GM19397 (cell line): ENCODE results near the gene FUT1.
"Not testable (repeated sequence)": the region's sequence is repeated elsewhere in the genome, so short reads cannot be mapped to it uniquely, and the experiment has no call there.

Source experiments
- ATAC-seq: cut with Tn5 transposase; IDR thresholded peaks from one replicate; pipeline ENCODE4 v1.9.1; 2021; ENCODE audit warnings: mild to moderate bottlenecking, moderate library complexity; ENCODE audit not compliant: unreplicated experiment

Gene FUT1

GRCh38 chr19:48768994-48769713 is 16.7 kb upstream of the FUT1 start:
- no peak for ATAC-seq

- not testable (repeated sequence) for ATAC-seq
Measured at GRCh38 chr19:48768171-48768753, 15.8 kb upstream of the FUT1 start.

DNA sequence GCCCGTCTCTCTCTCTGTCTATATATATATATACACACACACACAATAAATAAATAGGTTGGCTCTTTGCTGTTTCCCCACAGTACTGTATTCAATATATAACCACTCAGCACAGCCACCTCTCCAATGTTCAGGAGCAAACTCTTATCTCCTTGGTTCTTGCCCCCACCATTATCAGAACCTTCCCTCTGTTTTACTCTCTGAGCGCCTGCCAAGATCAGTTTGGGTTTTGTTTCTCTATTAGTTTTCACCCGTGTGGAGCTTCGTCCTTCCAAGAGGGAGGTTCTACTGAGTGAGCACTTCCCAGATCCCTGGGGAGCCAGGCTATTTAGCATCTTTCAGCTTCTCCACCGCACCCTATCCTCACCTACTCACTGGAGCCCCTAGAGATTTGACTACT is 13.4 kb upstream of the FUT1 start:
- ATAC-seq: not testable (repeated sequence)

DNA sequence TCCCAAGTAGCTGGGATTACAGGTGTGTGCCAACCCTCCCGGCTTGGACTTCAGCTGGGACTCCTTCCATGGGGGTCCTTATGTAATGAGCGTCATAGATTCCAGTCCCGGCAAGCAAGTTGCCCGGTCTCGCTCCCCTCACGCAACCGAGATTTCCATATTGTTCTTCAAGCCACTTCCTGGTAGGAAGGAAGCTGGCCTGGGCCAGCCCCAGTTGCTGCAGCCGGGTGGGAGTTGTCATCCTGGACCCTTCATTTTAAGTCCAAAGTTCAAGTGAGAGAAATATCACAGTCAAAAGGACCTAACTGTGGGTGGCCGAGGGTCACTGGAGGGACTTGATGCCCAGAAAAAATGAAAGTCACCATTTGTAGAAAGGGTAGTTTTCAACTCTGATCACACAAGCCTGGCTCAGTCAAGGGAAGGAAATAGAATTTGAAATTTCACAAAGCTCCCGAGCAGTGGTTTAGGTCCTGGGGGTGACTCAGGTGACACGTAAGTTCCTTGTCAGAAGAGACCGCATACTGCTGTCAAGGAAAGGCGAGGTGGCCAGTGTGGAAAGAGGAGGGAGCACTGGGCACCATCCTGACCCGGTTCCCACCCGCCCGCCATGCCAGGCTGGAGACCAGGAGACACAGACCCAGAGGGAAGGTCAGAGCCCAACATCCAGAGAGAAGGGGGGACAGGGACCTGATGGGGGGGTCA is 8.2 kb upstream of the FUT1 start:
- ATAC-seq: no peak

DNA sequence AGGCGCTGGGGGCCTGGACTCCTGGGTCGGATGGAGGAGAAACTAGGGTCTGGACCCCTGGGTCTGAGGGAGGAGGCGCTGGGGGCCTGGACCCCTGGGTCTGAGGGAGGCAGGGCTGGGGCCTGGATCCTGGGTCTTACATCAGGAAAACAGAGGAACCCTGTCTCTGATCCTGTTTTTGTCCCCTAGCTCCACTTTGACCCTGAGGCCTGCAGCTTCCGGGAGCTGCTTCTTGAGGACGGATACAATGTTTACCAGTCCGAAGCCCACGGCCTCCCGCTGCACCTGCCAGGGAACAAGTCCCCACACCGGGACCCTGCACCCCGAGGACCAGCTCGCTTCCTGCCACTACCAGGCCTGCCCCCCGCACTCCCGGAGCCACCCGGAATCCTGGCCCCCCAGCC is 5.3 kb upstream of the FUT1 start:
- no peak for ATAC-seq

DNA sequence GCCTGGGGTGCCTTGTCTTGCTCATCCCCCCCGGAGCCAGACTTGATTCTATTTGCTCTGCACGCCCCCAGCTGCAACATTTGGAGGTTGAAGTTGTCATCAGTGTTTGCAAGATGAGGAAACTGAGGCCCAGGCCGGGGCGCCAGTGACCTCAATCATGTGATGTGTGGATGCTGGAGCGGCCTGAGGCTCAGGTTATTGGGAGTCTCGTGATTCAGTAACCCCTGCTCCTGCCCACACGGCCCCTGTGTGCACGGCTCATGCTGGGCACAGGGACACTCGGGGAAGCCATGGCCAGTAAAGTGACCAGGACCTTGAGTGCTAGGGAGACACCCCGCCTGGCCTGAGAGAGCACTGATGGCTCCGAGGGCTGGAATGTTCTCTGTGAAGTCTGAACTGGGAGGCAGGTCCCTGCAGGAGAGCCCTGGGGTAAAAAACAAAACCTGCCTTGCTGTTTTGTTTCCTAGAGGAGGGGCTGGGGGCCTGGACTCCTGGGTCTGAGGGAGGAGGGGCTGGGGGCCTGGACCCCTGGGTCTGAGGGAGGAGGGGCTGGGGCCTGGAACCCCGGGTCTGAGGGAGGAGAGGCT is 4.7 kb upstream of the FUT1 start:
- ATAC-seq: no peak

DNA sequence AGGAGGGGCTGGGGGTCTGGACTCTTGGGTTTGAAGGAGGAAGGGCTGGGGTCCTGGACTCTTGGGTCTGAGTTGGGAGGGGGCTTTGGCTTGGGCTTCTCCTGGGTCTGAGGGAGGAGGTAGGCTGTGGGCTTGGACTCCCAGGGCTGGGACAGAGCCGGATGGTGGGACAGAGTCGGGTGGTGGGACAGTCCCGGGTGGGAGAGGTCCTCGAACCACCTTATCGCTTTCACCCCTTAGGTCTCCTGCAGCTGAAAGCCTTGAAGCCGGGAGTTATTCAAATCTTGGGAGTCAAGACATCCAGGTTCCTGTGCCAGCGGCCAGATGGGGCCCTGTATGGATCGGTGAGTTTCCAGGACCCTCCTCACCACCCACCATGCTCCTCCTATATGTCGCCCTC is 4.2 kb upstream of the FUT1 start:
- ATAC-seq: no peak

GRCh38 chr19:48756212-48756611 is 3.8 kb upstream of the FUT1 start:
- no peak for ATAC-seq

- no peak for ATAC-seq
Measured at GRCh38 chr19:48755787-48756186, 3.3 kb upstream of the FUT1 start.

DNA sequence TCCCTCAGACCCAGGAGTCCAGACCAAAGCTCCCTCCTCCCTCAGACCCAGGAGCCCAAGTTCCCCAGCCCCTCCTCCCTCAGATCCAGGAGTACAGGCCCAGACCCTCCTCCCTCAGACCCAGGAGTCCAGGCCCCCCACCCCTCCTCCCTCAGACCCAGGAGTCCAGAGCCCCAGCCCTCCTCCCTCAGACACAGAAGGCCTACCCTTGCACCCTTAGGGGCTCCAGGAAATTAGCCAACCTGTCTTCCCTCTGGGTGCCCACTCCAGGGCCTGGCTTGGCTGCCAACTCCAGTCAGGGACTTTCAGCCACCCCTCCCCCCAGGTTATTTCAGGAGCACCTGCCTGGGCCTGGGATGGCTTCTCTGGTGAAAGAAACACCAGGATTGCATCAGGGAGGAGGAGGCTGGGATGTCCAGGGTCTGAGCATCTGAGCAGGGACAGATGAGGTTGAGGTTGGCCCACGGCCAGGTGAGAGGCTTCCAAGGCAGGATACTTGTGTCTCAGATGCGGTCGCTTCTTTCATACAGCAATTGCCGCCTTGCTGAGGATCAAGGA is 2.7 kb upstream of the FUT1 start, which contains the start of gene FGF21:
TSS of gene FGF21 (plus strand) at position 441 of the 558 bp plus-strand sequence. CDS start 713 bp downstream, outside the sequence.
- ATAC-seq: no peak

- ATAC-seq: no peak
Measured at GRCh38 chr19:48751845-48752495, 471 bp downstream of the FUT1 start.

DNA sequence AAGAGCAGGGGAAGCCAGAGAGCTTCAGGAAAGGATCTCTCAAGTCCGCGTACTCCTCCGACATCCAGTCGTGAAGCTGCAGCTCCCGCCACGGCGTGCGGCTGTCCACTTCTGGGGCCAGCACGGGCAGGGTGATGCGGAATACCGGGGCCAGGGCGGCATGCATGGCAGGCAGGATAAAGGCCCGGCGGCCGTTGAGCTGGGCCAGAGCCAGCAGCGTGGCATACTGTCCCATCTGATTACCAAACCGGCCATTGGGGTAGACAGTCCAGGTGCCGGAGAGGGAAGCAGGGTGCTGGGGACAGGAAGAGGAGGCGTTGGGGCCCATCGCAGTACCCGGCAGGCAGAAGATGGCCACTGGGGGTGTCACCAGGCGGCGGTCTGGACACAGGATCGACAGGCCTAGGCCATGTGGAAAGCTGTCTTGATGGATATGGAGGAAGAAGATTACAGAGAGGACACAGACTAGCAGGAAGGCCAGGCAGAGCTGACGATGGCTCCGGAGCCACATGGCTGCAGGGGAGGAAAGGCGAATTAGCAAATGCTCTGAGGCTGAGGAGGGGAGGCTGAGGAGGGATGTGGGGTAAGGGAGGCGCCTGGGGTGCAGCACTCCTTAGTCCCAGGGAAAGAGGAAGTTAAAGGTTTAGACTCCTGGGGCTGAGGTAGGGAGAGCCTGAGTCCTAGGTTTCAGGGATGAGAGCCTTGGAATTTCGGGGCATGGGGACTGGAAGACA is 1.5 kb downstream of the FUT1 start:
- no peak for ATAC-seq

DNA sequence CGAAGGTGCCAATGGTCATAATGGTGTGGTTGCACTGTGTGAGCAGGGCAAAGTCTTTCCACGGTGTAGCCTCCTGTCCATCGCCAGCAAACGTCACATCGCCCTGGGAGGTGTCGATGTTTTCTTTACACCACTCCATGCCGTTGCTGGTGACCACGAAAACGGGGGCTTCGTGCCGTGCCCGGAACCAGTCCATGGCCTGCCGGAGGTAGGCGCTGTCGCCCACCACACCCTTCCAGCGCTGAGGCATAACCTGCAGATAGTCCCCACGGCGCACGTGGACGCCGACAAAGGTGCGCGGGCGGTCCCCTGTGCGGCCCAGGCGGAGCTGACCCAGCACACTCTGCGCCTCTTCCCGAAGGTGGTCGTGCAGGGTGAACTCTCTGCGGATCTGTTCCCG is 2.1 kb downstream of the FUT1 start:
- no peak for ATAC-seq

DNA sequence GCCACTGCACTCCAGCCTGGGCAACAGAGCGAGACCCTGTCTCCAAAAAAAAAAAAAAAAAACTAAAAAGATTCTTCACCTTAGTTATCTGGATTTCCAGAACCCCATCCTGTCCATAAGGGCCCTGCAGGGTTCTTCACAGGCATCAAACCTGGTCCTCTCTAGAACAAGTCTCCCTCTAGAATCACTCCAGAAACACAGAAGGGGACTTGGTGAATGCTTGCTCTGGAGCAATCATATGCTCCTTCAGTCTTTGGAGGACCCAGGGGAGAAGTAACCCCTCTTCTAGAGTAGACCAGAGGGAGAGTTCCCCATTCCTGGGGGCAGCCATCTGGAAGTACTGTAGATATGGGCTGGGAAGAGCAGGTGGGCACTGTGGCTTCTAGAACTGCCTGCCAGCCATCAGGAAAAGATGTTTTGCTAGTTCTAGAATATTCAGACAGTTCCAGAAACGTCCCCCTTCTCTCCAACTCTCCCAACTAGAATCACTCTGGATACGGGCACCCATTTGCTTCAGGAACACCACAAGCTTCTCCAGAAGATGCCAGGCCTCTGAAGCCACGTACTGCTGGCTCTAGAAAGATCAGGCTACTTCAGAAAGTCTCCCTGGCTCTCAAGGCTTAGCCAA is 2.8 kb downstream of the FUT1 start:
- ATAC-seq: no peak

DNA sequence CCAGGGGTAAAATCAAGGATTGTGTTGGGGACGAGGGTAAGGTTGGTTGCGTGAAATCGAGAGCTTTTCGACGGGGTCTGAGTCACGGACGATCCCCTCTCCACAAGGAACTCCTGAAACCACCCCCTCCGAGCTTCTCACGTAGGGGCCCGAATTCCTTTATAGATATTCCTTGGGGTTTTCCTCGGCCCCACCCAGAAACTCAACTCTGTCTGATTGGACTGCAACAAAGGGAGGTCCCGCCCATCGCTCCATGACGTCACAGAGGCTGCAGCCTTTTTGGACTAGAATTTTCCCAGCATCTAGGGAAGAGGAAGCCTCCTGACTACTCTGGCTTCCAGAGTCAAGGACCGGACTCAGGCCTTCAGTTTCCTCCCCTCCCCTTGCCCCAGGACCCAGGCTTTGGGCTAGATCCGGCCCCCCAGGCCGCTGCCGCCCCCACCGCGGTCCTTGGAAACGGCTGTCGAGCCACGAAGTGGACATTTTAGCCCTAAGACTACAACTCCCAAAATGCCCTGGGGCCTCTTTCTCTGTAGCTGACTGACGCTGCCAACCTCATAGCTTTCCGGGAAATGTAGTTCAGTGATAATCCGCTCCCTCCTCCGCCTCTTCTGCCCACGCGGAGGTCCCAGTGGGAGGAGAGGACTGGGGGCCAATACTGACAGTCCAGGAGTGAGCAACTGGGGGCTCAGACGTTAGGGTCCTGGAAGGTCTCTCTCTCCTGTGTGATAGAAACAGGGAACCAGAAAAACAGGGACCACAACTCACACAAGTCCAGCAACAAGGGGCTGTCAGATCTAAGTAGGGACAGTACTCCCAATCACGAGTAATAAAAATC is 5.5 kb downstream of the FUT1 start, which contains the start of gene IZUMO1:
TSS of gene IZUMO1 (minus strand) at position 172 of the 838 bp plus-strand sequence. CDS start 1,050 bp downstream, outside the sequence.
- no peak for ATAC-seq

DNA sequence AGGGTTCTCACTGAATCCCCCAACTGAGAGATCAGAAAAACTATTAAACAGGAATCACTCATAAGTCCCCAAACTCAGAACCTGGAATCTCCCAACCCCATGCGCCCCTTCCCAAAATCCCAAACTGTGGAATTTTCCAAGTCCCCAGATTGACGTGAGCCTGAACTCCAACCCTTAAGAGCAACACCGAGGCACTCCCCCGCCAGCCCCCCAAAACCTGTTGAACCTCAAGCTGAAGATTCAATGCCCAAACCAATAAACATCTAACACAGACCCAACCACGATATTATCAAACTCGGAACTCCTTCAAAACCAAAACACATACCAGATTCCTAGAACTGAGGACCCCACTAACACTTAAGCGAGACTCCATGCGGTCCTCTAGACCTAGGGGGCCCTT is 6.3 kb downstream of the FUT1 start:
- no peak for ATAC-seq

DNA sequence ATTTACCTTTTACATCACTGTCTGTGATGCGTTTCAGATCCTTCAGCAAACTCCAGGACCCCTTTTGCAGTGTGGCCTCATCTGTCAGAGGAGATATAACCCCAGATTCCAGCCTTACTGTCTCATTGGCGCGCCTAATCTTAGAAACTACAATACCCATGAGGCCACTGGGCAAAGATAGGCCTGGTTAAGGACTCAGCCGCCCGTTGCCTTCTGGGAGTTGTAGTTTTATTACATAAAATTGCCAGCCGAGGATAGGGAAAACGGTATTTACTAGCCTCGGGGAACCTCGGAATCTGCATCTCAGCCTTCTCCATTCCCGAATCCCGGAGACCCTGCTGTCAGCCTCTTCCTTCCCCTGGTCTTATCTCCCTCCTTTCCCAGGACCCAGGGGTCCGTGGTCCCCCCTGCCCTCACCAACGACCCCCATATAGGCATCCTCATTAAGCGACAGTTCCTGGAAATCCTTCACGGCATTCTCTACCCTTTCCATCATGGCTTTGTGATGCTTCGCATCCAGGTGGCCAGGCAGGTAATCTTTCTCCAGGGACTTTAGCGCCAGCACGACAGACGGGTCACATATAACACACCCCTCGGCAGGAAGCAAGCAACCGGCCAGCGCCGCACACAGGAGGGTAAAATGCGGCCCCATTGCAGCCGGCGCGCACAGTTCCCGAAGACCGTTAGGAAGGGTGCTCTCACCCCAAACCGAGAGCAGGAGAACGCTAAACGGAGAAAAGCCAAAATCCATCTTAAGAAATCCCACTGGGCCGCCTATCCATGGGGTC is 7.0 kb downstream of the FUT1 start:
- ATAC-seq: no peak

GRCh38 chr19:48742096-48742495 is 10.3 kb downstream of the FUT1 start:
- no peak for ATAC-seq
